IPS-15b (cell line): ENCODE results near the gene KRT10.

Experiments
- H3K27me3 ChIP-seq: one replicate; pipeline ENCODE4 v1.6.1; 2013; ENCODE audit warnings: low read length; ENCODE audit not compliant: control insufficient read depth, insufficient read depth
- H3K36me3 ChIP-seq: one replicate; pipeline ENCODE4 v1.6.1; 2013; ENCODE audit warnings: low read length; ENCODE audit not compliant: control insufficient read depth, insufficient read depth
- H3K4me1 ChIP-seq: one replicate; pipeline ENCODE4 v1.6.1; 2013; ENCODE audit warnings: mild to moderate bottlenecking, low read length; ENCODE audit not compliant: control insufficient read depth, insufficient read depth
- H3K4me3 ChIP-seq: one replicate; pipeline ENCODE4 v1.5.1; 2013; ENCODE audit warnings: low read depth, low read length
- H3K9ac ChIP-seq: one replicate; pipeline ENCODE4 v1.6.1; 2013; ENCODE audit warnings: low read depth, mild to moderate bottlenecking, low read length
- H3K9me3 ChIP-seq: one replicate; pipeline ENCODE4 v1.6.1; 2013; ENCODE audit warnings: mild to moderate bottlenecking, low read length; ENCODE audit not compliant: control insufficient read depth, insufficient read depth

The KRT10 gene

DNA sequence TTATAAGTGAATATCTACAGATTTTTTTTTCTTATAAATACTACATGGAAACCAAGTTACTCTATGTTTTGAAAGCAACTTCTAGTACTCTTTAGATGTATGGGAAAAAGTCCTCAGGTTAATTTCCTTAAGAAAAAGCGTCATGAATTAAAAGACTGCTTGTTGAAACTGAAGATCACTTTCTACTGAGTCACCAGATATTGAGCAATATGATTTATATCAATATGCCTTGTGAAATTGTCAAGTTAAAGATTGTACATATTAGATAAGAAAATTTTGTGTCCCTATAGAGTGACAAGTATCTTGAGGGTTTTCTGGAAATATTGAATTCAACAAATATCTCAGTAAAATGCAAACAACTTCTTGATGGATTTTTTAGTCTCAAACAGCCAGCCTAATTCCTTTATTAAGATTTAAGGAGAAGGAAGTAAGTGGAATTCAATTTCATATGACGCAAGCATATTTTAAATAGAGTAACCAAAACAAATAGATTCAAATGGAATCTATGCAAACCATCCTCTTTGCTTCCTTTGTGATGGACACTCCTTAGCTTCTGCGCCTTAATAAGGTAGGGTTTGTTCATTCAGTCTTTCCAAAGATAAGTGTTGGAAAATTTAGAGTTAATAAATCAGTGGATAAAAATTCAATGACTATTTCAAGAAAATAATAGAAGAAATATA lies 28.0 kb upstream of the KRT10 start:
- Histone ChIP-seq H3K4me1 (peaks cover 5% of the 10 kb centered on the region), H3K9me3 (no peaks in the 10 kb centered on the region), H3K4me3 (no peak overlapping the region), H3K9ac (no peak overlapping the region), H3K36me3 (no peaks in the 10 kb centered on the region), H3K27me3 (no peaks in the 10 kb centered on the region)

DNA sequence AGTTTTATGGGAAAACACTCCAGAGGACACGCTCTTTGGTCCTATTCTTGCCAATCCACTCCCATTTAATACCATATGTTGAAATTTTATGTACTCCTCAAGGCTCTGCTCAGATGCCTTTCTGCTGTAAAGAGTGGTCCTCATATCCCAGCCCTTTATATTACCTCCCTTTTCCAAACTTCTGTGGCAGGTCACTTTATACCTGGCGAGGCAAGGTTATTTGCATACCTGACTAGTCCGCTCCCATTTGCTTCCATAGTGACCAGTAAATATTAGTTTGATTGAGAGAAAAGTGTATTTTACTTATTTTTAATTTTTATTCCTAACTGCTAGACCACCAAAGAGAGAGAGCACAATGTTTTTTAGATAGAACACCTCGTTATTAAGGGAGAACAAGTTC lies 27.3 kb upstream of the KRT10 start:
- H3K9ac ChIP-seq = no peak overlapping the region
- H3K9me3 ChIP-seq = no peaks in the 10 kb centered on the region
- H3K4me1 ChIP-seq = peaks cover 5% of the 10 kb centered on the region
- H3K36me3 ChIP-seq = no peaks in the 10 kb centered on the region
- H3K4me3 ChIP-seq = no peak overlapping the region
- H3K27me3 ChIP-seq = no peaks in the 10 kb centered on the region

DNA sequence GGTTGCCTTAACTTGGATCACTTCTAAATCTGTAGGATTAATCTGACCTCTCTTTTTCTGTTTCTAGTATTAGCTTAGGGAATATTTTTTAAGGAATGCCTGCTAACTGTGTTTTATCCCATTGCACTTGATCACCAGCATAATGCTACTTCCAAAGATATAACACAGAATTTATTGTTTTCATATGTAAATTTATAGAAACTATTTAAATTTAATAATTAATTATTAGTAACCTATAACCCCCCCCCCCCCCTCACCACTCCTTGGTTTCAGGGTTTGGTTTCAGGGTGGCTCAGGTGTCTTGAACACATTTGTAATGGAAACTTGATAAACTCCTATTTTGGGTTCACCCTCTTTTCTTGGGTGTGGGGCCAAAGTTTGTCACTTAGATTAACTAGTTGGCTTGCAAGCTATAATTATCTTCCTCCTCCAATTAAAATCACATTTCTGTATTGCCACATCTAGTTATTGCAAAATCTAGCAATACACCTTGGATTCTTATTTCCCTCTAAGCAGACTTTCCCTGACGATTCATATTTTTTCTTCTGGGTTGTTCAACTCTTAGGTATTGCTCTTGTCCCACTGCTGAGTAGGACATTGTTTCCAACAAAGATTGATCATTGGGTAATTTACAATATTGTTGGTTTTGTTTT lies 26.3 kb upstream of the KRT10 start:
- Histone ChIP-seq H3K4me1 (peaks cover 5% of the 10 kb centered on the region), H3K27me3 (no peaks in the 10 kb centered on the region), H3K9ac (no peak overlapping the region), H3K36me3 (no peaks in the 10 kb centered on the region), H3K4me3 (no peak overlapping the region), H3K9me3 (no peaks in the 10 kb centered on the region)

DNA sequence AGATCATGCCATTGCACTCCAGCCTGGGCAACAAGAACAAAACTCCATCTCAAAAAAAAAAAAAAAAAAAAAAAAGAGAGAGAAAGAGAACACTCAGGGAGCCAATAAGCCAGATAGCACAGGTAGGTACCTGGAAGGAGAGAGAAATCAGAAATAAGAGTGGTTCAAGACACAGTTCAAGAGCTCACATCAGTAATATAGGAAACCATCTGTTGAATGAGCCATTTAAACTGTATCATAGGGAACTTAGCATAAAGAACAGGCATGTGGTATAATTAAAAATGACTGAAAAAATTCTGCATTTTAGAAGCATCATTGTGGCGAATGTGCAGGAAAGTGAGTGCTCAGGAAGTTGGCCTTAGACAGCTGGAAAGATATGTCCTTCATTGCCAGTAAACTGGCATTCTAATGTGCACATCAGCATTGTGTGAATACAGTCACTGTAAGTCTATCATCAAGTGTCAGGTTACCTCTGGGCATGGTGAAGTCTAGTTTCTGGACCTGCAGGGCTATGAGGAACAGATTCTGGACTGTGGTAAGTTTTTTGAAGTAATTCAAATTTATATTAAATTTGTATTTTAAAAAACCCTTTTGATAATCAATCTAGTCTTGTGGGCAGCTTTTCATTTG lies 24.2 kb upstream of the KRT10 start:
- H3K9ac ChIP-seq = no peak overlapping the region
- H3K4me1 ChIP-seq = no peaks in the 10 kb centered on the region
- H3K9me3 ChIP-seq = no peaks in the 10 kb centered on the region
- no peaks in the 10 kb centered on the region for H3K36me3 ChIP-seq
- H3K27me3 ChIP-seq = no peaks in the 10 kb centered on the region
- no peak overlapping the region for H3K4me3 ChIP-seq

DNA sequence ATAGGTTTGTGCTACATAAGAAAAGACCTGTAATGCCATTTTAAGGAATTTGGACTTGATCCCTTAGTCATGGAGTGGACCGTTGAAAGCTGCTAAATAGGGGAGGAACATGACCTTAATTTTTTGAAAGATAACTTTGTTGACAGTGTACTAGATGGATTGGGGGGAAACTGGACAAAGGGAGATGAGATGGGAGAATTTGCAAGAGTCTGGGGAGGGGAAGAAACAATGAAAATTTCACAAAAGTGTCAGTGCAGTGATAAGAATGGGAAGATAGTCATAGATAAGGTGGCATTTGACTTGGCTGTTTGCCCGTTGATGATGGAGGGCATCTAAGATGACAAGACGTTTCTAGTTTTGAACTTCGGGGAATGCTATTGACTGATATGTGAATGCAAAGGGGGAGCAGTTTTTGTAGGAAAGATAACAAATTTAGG lies 22.3 kb upstream of the KRT10 start:
- no peaks in the 10 kb centered on the region for H3K36me3 ChIP-seq
- H3K9me3 ChIP-seq = no peaks in the 10 kb centered on the region
- no peak overlapping the region for H3K4me3 ChIP-seq
- H3K4me1 ChIP-seq = no peaks in the 10 kb centered on the region
- no peak overlapping the region for H3K9ac ChIP-seq
- no peaks in the 10 kb centered on the region for H3K27me3 ChIP-seq

DNA sequence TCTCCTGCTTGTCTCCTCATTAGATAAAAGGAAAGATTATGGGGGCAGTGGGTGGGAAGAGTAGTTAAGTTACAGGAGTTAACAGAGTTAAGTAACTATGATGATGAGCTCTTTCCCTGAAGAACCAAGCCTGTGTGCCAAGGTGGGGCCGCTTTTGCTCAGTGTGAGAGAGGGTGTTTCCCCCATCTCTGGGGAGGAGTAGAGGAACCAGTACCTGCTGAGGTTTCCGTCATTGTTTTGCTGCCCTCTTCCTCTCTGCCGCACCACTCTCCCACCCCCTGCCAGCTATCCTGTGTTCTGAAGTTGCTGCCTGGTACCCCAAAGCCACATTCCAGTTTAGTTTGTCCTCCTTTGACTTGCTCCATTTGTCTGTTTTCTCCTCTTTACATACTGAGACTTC lies 20.8 kb upstream of the KRT10 start:
- H3K9ac ChIP-seq = no peak overlapping the region
- H3K4me1 ChIP-seq = no peaks in the 10 kb centered on the region
- H3K9me3 ChIP-seq = no peaks in the 10 kb centered on the region
- no peak overlapping the region for H3K4me3 ChIP-seq
- peaks cover 12% of the 10 kb centered on the region for H3K27me3 ChIP-seq
- H3K36me3 ChIP-seq = no peaks in the 10 kb centered on the region

DNA sequence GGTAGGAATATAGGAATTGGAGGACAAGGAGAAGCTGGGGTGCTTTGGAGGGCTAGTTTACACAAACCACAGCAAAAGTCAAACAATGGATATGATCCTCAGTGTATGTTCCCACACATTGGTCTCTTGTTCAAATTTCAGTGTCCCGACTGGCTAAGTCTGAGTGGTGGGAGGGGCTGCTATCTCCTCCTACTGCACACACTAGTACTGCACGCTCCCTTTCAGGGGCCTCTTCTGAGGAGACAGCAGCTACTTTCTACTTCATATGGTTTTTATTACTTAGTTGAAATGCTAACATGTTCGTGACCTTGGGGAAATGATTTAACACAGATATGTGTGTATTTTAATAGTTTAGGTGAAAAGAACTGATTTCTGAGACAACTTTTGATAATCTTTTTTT lies 18.8 kb upstream of the KRT10 start:
- Histone ChIP-seq H3K27me3 (peaks cover 16% of the 10 kb centered on the region), H3K4me3 (no peak overlapping the region), H3K36me3 (no peaks in the 10 kb centered on the region)

DNA sequence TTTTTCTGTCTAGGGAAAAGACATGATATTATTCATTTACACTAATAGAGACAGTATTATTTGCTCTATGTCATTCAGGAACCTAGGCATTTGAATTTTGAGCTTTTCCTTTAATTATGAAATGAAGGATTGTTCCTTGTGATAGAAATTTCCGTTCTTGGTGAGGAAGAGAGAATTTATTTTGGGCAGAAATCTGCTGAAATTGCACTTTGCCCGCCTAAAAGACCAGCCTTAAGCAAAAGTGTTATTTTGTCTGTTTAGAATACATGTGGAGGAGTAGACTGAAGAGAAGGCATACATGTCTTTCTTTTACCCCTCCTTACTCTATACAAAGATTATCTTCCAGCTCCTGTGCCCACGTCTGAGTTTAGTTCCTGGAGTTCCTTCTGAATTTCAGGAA lies 16.8 kb upstream of the KRT10 start:
- no peak overlapping the region for H3K4me3 ChIP-seq
- H3K9ac ChIP-seq = no peak overlapping the region
- no peaks in the 10 kb centered on the region for H3K9me3 ChIP-seq
- peaks cover 25% of the 10 kb centered on the region for H3K27me3 ChIP-seq
- no peaks in the 10 kb centered on the region for H3K4me1 ChIP-seq
- no peaks in the 10 kb centered on the region for H3K36me3 ChIP-seq

More for the DNA sequence above, 18.8 kb upstream of the KRT10 start:
- no peaks in the 10 kb centered on the region for H3K9me3 ChIP-seq
- no peak overlapping the region for H3K9ac ChIP-seq
- H3K4me1 ChIP-seq = no peaks in the 10 kb centered on the region

DNA sequence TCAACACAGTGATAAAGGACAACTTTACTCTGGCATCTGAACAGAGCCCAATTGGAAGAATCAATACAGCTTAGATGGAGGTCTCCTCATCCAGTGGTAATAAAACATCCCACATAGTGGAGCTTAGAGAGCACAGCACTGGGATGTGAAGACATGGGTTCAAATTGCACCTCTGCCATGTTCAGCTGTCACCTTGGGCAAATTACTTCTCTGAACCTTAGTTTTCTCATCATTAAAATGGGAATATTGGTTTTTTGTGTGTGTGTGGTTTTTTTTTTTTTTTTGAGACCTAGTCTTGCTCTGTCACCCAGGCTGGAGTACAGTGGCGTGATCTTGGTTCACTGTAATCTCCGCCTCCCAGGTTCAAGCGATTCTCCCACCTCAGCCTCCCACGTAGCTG lies 13.6 kb upstream of the KRT10 start:
- H3K9me3 ChIP-seq = no peaks in the 10 kb centered on the region
- no peaks in the 10 kb centered on the region for H3K36me3 ChIP-seq
- H3K9ac ChIP-seq = no peak overlapping the region
- H3K4me3 ChIP-seq = no peak overlapping the region
- peaks cover 51% of the 10 kb centered on the region for H3K27me3 ChIP-seq
- H3K4me1 ChIP-seq = no peaks in the 10 kb centered on the region

DNA sequence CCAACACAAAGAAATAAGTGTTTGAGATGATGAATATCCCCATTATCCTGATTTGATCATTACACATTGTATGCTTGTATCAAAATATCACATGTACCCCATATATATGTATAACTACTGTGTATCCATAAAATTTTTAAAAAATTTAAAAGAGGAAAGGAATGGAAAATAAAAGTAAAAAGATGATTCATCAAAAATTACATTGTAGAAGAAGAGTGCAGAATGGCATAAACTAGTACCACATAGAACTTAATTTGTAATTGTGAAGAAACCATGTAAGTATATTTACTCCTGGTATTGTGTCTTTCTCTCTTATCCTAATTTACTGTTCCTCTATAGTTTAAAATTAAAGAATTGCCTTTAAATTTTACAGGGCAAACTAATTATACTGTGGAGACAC lies 11.5 kb upstream of the KRT10 start:
- H3K27me3 ChIP-seq = peaks cover 54% of the 10 kb centered on the region
- no peaks in the 10 kb centered on the region for H3K9me3 ChIP-seq
- H3K4me1 ChIP-seq = no peaks in the 10 kb centered on the region
- no peak overlapping the region for H3K4me3 ChIP-seq
- no peaks in the 10 kb centered on the region for H3K36me3 ChIP-seq
- H3K9ac ChIP-seq = no peak overlapping the region

DNA sequence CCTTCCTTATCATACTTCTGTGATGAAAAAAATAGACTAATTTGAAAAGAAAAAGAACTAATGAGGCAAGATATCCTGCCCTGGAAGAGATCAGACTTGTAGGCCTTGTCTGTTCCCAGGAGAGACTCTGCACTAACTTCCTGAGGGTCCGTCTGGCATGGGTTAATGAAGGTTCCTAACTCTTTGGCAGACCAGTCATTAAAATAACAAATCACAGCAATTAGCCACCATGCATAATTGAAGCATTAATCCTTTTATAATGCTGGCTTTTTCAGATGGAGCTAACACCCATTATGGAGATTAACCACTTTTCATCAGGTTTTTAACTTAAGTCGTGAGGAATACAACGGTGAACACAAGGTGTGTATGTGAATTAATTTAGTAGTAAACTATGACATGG lies 10.4 kb upstream of the KRT10 start:
- Histone ChIP-seq H3K9me3 (no peaks in the 10 kb centered on the region), H3K27me3 (peaks cover 45% of the 10 kb centered on the region), H3K4me3 (no peak overlapping the region), H3K9ac (no peak overlapping the region), H3K36me3 (no peaks in the 10 kb centered on the region), H3K4me1 (no peaks in the 10 kb centered on the region)
